HG02610 (cell line): ENCODE data around the gene SLC39A3.

Experiments used
- ATAC-seq: cut with Tn5 transposase; IDR thresholded peaks from one replicate; pipeline ENCODE4 v1.9.1; 2021; ENCODE audit warnings: mild to moderate bottlenecking, moderate library complexity; ENCODE audit not compliant: unreplicated experiment

The SLC39A3 gene

DNA sequence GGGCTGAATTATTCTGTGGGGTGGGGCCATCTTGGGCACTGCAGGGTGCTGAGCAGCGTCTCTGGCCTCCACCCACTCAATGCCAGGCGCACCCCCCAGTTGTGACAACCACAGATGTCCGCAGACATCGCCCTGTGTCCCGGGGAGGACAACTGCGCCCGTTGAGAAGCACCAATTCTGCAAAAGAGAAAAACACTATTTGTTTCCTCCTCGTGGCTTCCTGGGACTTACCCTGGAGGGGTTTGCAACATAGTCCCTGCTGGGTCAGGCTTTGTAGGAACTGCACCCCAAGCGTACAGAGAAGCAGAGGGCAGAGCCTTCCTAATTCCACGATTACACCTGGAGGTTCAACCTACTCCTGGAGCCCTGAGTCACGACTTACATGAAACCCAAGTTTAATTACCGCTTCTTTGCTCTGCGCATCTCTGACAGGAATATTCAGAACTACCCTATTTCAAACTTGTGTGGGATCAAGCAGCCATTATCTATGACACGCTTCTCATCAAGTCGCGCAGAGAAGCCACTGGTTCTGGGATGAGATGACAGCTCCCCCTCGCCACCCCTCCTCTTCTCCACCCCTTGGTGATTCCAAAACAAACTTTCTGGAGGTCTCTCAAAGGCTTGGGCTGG lies 11.1 kb upstream of the SLC39A3 start:
- no peak for ATAC-seq

DNA sequence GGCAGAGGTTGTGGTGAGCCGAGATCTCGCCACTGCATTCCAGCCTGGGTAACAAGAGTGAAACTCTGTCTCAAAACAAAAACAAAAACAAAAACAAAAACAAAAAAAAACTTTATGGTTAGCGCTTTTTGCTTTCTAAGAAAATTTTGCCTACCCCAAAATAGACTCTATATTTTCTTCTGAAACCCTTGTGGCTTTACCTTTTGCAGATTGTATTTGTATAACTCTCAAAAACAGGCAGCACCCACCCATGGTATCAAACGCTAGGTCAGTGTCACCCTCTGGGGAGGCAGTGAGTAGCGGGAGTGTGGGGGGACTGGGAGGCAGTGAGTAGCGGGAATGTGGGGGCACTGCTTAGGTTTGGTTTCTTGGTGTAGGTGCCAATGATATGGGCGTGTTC lies 7.5 kb upstream of the SLC39A3 start:
- ATAC-seq, result no peak

DNA sequence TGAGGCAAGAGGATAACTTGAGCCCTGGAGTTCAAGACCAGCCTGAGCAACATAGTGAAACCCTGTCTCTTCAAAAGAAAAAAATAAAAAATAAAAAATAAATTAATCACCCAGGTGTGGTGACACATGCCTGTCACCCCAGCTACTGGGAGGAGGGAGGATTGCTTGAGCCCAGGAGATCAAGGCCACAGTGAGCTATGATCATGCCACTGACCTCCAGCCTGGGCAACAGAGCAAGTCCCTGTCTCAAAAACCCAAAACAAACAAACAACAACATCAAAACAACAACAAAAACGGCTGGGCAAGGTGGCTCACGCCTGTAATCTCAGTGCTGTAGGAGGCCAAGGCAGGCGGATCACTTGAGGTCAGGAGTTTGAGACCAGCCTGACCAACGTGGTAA lies 4.3 kb upstream of the SLC39A3 start:
- no peak for ATAC-seq

DNA sequence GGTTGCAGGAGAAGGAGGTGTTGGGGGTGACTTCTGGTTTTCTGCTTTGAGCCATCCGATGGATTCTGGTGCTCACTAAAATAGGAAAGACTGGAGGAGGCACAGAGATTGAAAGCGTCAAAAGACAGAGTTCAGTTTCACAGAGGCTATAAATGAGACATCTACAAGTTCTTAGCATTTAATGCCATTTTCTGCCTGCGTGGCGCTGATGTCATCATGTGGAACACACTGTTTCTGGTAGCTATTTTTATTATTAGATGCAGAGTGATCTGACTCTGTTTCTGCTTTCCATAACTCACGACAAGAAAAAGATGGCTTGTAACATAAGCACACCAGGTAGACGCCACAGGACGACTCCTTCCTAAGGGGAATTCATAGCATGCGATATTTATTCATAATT lies 3.3 kb upstream of the SLC39A3 start:
- ATAC-seq, result no peak

DNA sequence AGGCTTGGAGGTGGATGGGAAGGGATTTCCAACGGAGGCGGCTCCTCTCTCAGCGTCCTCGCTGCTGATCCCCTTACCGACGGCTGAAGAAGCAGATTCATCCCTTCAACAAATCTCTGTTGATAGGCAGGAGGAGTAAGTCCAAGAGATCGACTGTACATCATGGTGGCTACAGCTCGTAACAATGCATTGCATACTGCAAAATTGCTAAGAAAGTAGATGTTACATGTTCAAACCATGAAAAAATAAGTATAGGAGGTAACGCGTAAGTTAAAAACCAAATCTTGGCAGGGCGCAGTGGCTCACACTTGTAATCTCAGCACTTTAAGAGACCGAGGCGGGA lies 468 bp upstream of the SLC39A3 start:
- no peak for ATAC-seq

DNA sequence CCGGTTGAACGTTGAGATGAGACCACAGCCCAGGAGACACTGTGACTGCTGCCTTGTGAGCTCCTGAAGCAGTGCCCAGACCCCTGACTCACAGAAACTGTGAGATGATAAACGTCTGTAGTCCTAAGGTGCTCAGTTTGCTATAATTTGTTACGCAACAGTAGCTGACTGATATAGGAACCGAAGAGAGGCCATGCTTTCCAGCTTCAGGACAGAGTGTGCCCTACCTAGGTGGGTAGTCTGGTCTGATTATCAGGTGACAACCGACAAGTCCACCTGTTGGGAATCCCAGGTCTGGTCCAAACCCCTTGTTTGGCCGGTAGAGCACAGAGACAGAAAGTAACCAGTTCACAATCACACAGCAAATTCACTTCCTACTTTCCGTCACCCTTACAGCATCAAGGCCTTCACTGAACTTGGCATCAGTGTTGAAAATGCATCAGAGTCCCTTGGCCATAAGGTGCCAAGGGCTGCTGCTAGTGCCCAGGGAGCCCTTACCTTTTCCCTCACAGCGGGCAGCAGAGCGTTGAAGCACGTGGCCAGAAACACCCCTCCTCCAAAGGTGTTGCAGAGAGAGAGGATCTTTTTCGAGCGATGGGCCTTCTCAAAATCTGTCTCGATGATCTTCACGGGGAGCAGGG lies 3.1 kb downstream of the SLC39A3 start:
- no peak for ATAC-seq

DNA sequence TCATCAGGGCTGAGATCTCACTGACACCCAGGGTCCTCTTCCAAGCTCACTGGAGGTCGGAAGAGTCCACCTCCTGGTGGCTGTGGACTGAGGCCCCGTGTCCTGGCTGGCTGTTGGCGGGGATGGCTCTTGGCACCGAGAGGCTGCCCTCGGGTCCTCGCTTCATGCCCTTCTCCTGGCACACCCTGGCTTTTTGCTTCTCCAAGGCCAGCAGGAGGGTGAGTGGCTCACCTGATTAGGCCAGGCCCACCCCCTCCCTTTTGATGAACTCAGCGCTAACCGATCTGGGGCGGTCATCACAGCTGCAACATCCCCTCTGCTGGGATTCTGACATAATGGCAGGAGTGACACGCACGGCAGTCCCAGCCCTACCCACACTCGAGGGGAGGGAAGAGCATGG lies 4.4 kb downstream of the SLC39A3 start:
- ATAC-seq, result no peak

DNA sequence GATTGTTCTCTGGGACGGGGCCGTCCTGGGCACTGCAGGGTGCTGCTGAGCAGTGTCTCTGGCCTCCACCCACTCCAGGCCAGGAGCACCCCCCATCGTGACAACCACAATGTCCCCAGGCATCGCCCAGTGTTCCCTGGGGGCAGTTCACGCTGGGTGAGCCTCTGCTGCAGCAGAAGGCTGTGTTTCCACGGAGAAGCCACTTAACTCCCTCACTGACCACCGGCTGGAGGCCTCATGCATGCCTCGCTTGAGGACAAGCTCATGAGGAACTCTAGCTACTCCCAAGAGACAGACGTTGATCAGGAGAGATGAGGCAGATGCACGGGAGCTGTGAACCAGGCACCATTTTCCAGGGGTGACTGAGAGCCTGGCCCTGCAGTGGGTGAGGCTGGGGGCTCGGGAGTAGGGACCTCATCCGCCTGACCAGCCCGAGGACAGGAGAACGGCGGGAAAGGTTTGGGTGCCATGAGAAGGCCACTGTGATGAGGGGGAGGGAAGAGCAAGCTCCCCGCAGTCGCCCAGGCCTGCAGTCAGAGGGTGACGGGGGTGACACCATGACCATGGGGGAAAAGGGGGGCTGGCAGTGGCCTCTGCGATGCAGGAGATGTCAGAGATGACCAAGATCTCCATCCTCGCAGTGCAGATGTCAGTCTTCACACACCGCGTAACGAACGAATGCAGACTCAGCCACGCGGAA lies 5.1 kb downstream of the SLC39A3 start:
- no peak for ATAC-seq

DNA sequence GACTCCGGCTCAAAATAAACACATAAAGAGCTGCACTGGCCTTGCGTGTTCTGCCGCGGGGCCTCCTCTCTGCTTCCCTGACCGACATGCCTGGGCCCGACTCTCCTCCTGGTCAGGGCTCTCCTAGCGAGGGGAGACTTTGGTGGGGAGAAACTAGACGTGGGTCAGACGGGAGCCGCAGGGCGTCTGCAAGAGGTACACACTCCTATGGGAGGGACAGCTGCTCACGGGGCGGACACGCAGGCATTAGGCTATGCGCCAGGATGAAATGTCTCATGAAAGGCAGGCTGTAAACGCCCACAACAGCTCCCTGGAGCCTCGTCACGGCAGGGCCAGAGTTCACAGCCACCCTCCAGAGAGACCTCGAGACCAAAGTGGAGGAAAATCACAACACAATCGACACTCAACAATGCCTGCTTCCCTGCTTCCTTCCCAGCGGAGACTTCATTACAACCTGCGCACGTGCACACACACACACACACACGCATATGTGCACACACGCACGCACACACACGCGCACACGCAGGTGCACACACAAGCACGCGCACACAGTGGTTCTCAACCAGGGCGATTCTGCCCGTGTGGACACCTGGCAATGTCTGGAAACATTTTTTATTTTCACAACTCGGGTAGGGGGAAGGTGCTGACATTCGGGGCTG lies 5.8 kb downstream of the SLC39A3 start:
- ATAC-seq, result no peak

DNA sequence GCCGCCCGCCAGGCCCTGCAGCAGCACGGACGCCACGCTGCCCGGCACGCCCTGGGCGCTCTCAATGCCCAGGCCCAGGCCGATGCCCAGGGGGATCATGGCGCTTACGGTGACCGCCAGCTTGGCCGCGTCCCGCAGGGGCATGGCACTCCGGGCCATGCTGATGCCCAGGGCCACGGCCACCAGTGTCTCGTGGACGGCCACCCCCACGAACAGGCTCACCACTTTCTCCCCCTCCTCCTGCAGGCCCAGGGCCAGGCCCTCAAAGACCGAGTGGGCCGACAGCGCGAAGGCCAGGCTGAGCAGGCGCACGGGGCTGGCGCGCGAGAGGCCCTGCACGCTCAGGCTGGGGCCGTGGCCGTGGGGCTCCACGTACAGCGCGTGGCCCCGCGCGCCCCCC lies 6.9 kb downstream of the SLC39A3 start:
- no peak for ATAC-seq

DNA sequence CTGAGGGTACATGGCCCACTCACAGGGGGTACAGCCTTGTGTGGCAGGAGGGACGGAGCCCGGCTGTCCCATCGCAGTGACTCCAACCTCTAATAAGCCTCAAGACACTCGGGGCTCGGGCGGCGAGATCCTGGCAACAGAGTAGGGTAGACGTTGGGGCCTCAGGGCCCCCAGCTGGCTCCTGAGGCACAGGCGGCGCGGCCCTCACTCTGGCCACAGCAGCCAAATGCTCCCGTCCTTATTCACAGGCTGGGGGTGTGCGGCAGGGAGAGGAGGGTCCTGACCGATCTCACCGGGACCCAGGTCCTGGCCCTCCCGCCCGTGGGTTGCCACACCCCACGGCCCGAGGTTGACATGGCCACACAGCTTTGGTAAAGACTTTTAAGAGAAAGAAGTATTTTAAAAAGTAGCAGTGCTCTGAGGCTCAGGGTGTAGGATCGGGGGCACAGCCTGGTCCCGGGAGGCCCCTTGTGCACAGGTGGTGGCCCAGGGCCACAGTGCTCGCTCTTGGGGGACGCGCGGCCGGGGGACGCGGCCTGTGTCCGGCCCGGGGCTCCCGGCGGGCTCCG lies 7.6 kb downstream of the SLC39A3 start:
- no peak for ATAC-seq

DNA sequence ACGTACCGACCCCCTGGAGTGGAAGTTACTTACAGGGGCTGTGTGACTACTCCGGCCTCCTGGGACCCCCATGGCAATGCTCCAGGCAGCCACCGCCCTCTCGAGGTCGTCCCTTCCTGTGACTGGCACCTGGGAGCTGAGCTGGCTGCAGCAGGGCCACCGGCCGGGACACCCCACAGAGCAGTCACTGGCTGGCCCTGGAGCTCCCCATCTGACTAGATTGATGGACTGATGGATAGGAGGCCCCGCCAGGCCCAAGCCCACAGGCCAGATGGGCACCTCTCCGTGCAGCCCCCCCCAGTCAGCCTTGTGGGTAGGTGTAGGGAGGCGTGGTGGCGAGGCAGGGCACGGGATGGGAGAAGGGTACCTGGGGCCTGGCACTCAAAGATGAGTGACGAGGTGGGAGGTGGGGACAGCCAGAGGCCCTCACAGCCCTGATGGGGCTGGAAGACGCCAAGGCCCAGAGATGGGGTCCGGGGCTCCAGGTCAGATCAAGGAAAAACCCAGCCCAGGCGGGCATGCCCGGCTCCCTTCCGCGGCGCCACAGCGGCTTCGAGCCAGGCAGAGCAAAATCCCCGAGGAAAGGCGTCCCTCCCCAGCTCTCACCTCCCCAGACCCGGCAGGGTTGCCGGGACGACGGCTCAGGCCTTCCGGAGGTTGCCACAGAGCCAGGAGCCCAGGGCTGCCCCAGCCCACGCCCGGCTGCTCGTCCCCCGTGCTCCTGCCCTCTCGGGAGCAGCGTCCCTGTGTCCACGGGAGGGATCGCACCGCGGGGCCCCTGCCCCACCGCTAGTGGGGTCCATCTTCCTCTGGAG lies 8.4 kb downstream of the SLC39A3 start:
- ATAC-seq, result no peak

DNA sequence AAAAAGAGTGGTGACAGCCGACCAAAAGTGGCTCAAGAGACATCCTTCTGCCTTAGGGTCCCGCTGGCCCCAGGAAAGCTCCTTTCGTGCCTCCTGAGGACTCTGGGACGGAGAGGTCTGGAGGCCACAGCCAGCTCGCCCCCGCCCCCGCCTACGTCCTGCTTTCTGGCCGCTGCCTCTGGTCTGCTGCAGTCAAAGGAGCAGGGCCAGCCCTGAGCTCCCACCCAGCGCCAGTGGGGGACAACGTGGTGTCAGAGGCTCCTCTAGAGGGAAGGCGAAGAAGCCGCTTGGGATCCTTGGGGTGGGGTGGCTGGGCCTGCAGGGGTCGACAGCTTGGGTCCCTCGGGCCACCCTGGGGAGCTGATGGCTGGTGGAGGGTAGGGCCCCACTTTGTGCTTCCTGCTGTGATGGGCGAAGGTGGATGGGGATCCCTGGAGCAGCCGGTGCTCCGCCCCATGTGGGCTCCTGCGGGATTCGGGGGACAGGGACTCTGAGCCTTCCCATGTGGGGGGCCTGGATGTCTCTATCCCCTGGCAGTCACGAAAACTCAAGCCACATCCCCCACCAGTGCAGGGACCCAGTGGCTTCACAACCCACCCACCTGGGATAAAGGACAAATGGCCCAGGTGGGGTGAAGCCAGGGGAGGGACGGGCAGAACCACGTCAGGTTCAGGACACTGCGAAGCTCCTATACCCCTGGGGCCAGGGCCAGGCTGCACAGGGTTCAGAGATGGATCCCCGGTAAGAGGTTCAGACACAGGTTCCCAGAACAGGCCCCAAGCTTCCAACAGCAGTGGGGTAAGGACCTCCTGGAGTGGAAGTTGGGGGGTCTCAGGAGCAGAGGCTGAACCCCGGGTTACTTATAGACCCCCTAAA lies 9.6 kb downstream of the SLC39A3 start:
- ATAC-seq, result no peak

DNA sequence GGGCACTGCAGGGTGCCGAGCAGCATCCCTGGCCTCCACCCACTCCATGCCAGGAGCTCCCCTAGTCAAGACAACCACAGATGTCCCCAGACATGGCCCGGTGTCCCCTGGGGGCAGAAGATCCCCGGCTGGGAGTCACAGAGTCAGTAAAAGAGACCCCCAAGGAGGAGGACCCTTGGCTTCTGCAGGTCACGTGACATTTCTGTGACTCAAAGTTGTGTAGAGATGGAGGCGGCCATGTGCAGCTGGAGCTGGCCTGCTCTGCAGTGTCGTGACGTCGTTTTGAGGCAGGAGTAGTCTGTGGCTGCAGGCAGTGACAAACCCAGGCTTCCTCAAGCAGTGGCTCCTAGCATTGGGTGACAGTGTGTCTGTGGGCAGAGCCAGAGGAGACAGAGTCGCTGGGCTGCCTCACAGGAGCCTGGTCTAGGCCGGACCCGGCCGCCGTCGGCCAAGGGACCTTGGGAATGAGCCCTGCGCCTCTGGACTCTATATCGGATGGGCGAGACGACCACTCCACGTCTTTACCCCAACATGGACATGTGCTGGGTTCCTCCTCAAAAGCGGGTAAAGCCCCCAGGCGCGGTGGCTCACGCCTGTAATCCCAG lies 10.9 kb downstream of the SLC39A3 start:
- no peak for ATAC-seq

DNA sequence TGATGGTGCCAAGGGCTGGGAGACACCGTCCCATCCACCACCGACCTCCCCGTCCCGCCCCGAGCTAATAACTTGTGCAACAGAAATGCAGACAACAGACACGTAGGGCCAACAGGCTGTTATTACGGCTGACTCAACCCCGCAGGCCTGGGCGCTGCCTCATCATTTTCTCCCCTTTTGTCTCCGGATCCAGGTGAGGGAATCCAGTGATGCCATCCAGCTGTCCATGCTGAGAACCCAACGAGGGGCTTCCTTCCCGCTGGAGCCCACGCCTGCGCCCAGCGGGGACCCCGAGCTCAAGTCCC lies 12.2 kb downstream of the SLC39A3 start:
- ATAC-seq, result no peak

DNA sequence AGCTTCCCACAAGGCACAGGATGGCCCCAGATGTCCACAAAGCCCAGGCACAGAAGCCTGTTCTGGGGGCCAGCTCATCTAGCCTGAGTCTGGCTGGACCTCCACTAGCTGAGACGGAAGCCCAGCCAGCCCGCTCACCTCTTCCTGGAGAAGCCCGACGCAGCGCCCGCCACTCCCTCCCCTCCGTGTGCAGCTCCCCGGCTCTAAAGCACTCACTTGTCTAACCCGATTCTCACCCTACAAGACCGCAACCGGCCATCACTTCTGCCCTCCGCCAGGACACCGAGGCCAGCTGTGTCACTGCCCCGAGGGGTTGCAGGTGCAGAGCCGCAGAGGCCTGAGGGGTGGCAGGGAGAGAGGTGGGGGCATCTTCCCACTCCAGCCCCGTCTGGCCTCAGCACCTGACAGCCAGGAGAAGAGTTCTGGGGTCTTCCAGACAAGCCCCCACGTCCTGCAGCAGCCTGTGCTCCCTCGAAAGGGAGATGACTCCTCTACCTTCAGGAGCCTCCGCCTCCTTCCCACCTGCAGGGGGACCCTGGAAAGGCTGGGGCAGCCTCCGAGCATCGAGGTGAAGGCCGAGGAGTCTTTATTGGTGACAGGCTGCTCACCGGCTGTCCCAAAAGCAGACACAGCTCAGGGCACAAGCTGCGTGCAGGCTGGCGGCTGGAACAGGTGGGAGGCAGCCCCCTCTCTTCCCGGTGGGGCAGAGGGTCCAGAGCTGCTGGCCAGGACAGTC lies 12.7 kb downstream of the SLC39A3 start:
- no peak for ATAC-seq

DNA sequence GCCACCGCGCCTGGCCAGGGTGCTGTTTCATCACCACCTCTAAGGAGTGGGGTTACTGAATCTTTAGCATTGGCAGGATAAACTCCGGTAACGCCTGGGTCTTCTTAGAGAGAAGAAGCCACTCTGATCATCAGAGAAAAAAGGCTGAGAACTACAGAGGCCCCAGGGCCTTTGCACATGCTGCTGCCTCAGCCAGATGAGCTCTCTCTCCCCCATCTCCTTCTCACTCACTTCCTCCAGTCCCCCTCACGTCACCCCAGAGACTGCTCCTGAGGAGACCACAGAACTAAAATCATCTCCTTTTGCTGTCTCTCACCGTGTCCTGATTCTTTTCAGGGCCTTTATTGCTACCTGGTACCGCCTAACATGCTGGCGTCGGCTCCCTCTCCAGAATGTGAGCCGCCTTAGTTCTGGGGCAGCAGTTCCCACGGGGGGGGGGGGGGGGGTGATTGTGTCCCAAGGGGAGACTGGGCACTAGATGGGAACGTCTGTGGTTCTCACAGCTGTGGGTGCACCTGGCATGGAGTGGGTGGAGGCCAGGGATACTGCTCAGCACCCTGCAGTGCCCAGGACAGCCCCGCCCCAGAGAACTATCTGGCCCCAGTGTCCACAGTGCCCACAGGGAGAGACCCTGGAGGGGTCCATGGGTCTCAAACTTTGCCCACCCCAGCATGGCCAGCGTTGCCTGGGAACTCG lies 13.5 kb downstream of the SLC39A3 start:
- no peak for ATAC-seq

DNA sequence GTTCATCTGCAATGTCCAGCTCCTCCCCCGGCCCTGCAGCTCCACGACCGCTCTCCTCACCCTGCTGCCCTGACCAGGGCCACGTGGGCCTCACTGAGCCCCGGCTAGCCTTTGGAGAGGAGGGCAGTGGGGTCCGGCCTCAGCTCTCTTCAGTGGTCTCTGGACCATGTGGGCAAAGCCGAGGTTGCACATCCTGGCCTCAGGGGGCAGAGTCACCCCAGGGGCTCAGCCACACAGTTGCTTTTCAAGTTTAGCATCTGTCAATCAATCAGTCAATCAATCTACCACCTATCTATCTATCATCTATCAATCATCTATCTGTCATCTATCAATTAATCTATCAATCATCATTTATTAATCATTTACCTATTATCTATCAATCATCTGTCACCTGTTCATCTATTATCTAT lies 15.7 kb downstream of the SLC39A3 start:
- ATAC-seq, result no peak
